Upper lobe of right lung (tissue), 1 donor: ENCODE measurements around the gene FITM1. TPM values are rescaled to one million over a fixed set of nuclear protein-coding genes. Genes with fewer than 3 reads are reported as not detected.

Source experiments
- ATAC-seq: fragments of 200-7000 bp; cut with Tn5 transposase; one replicate; pipeline ENCODE4 v1.9.1; 2020; ENCODE audit warnings: mild to moderate bottlenecking, moderate library complexity
- DNase-seq: peaks from one replicate; pipeline ENCODE4 v3.0.0-alpha.2; 2020
- H3K27ac ChIP-seq: fragments of 200-600 bp; one replicate; pipeline ENCODE4 v1.8.0; 2022
- H3K27me3 ChIP-seq: fragments of 200-600 bp; one replicate; pipeline ENCODE4 v1.8.0; 2022; ENCODE audit warnings: mild to moderate bottlenecking
- H3K36me3 ChIP-seq: fragments of 200-600 bp; one replicate; pipeline ENCODE4 v1.8.0; 2022
- H3K4me1 ChIP-seq: fragments of 200-600 bp; one replicate; pipeline ENCODE4 v1.8.0; 2022
- H3K4me3 ChIP-seq: fragments of 200-600 bp; one replicate; pipeline ENCODE4 v1.8.0; 2022; ENCODE audit warnings: mild to moderate bottlenecking
- H3K9me3 ChIP-seq: fragments of 200-600 bp; one replicate; pipeline ENCODE4 v1.8.0; 2022
- intact Hi-C: fragments of 100-400 bp; cut with DNase I; formaldehyde crosslinking; loops from one replicate; pipeline ENCODE4 v1.11.0; 2022
- total RNA-seq: library from RNA; stranded (reverse); fragmentation: NEBNext Ultra II Directional; extraction: Animal tissue kit (Norgen Biotek cat#: 25700); gene quantifications from one replicate; pipeline ENCODE4 v1.2.1, GENCODE V29; 2021
- TF ChIP-seq, protein P1 (sequence below): fragments of 200-600 bp; IDR thresholded peaks from one replicate; pipeline ENCODE4 v1.8.0; 2022; ENCODE audit warnings: antibody characterized with exemption
- donor health status: DM: no; HTN: yes; CAD: no; lungs with severe emphysema.

The FITM1 gene
- total RNA-seq, 1 donor from 2014 or later = 1.1 TPM

DNA sequence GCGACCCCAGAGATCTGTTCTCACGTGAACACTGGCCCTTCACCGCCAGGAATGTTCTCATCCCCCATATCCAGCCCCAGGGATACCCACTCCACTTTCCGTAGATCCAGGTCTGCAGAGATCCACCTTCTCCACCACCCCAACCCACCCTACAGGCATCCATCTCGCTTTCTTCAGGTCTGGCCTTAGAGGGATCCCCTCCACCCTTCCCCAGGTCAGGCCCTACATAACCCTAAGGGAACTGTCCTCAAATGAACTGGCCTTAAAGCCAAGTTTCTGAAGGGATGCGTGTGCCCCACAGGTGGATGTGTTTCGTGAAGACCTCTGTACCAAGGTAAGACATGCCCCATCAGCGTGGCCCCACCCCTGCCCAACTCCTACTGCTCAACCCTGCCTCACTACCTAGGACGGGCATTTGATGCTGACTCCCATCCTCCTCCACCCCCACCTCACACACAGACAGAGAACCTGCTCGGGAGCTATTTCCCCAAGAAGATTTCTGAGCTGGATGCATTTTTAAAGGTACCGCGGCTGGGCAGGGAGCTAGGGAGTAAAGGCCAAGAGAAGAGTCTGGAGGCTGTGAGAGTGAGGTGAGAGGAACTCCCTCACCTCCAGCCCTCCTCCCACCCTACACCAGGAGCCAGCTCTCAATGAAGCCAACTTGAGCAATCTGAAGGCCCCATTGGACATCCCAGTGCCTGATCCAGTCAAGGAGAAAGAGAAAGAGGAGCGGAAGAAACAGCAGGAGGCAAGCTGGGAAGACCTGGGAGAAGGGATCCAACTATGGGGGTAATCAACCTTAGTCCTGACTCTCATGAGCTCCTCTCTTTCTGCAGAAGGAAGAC, 6.4 kb downstream of the FITM1 start:
- Histone ChIP-seq H3K27ac (peak overlapping the region; percentile 91), H3K27me3 (no peaks in the 10 kb centered on the region), H3K4me1 (peaks cover 30% of the 10 kb centered on the region), H3K9me3 (no peaks in the 10 kb centered on the region), H3K36me3 (peaks cover 21% of the 10 kb centered on the region), H3K4me3 (peak overlapping the region; percentile 99)
- DNase-seq (no peak), ATAC-seq (no peak)
- intact Hi-C loops = no loop called here
- TF ChIP-seq, protein P1, sequence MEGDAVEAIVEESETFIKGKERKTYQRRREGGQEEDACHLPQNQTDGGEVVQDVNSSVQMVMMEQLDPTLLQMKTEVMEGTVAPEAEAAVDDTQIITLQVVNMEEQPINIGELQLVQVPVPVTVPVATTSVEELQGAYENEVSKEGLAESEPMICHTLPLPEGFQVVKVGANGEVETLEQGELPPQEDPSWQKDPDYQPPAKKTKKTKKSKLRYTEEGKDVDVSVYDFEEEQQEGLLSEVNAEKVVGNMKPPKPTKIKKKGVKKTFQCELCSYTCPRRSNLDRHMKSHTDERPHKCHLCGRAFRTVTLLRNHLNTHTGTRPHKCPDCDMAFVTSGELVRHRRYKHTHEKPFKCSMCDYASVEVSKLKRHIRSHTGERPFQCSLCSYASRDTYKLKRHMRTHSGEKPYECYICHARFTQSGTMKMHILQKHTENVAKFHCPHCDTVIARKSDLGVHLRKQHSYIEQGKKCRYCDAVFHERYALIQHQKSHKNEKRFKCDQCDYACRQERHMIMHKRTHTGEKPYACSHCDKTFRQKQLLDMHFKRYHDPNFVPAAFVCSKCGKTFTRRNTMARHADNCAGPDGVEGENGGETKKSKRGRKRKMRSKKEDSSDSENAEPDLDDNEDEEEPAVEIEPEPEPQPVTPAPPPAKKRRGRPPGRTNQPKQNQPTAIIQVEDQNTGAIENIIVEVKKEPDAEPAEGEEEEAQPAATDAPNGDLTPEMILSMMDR = no peak

DNA sequence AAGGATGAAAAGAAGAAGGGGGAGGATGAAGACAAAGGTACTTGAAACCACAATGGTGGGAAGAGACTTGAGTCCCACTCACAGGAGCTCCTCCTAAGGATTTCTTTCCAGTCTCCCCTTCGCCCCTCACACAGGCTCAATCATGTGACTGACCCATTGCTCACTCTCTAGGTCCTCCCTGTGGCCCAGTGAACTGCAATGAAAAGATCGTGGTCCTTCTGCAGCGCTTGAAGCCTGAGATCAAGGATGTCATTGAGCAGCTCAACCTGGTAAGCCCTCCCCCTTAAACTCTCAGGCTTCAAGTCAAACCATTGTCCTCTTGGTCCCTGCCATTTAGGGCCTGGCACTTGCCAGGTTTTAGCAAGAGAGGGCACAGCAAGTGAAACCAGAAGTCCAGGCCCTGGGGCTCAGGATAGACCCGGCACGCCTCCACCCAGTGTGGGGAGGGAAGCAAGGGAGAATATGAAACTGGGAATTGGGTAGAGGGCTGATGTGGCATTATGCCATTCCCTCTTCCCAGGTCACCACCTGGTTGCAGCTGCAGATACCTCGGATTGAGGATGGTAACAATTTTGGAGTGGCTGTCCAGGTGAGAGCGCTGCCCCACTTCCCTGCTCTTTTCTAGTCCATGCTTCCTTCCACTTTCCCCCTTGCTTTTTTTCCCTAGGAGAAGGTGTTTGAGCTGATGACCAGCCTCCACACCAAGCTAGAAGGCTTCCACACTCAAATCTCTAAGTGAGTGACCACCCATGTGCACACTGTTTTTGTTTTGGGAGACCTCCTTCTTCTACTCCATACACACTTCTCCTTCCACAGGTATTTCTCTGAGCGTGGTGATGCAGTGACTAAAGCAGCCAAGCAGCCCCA, 7.3 kb downstream of the FITM1 start:
- intact Hi-C loops = no loop called here
- H3K9me3 ChIP-seq = no peaks in the 10 kb centered on the region
- DNase-seq = no peak
- H3K4me1 ChIP-seq = peaks cover 34% of the 10 kb centered on the region
- H3K4me3 ChIP-seq = no peak overlapping the region
- TF ChIP-seq, protein P1 = no peak
- no peak for ATAC-seq
- peaks cover 21% of the 10 kb centered on the region for H3K36me3 ChIP-seq
- H3K27me3 ChIP-seq = no peaks in the 10 kb centered on the region
- H3K27ac ChIP-seq = peak overlapping the region; percentile 91

DNA sequence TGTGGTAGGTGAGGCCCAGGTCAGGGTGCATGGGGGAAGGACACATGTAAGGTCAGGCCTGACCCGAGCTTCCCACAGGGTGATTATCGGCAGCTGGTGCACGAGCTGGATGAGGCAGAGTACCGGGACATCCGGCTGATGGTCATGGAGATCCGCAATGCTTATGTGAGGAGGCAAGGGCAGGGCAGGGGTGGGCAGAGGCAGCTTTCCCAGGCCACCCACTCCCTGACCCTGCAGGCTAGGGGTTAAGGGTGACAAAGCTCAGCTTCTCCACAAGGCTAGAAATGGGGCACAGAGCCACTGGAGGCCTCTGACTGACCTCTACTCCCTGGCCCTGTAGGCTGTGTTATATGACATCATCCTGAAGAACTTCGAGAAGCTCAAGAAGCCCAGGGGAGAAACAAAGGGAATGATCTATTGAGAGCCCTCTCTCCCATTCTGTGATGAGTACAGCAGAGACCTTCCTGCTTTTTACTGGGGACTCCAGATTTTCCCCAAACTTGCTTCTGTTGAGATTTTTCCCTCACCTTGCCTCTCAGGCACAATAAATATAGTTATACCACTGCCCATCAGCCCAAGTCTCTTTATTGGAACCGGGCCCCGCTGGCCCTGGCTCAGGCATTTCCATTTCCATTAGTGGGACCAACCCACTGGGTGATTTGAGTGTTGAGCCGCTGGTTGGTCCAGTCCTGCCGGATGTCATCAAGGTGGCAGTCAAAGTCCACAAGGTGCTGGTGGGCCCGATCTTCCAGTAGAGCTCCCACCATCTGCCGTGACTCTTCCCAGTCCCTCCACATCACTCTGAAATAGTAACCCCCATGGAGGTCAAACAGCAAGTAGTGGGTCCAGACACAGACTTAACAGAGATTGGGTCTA, 8.2 kb downstream of the FITM1 start:
- Histone ChIP-seq H3K9me3 (no peaks in the 10 kb centered on the region), H3K27me3 (no peaks in the 10 kb centered on the region), H3K36me3 (peaks cover 28% of the 10 kb centered on the region), H3K27ac (no peak overlapping the region), H3K4me1 (peaks cover 34% of the 10 kb centered on the region), H3K4me3 (no peak overlapping the region)
- intact Hi-C loops = no loop called here
- TF ChIP-seq, protein P1 = no peak
- no peak for DNase-seq
- ATAC-seq = no peak

DNA sequence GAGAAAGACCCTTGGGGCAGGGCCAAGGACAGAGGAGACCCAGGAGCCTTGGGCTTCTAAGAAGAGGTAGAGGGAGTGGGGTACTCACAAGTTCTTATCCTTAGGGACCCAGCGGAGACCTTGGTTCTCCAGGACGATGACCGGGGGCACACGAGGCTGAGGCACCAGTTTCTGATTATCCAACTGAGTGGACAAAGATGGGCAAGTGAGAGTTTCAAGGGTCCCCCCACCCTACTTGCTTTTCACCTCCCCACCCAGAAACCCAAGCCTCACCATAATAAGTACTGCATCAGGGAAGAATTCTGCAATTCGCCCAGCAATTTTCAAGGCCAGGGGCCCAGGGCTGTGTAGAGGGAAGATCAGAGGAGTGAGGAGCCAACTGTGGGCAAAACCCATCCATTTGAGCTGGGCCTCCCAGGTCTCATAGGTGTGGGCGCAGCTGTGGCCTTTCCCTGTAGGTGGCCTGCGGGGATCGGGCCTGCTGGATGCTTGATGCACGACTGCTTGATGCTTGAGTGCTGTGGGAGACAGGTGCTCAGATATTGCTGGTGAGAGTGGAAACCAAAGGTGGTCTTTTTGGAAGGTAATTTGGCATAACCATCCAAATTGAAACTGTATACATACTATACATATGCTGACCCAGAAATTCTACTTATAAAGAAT, 8.9 kb downstream of the FITM1 start:
- Histone ChIP-seq H3K27ac (no peak overlapping the region), H3K36me3 (peaks cover 36% of the 10 kb centered on the region), H3K27me3 (no peaks in the 10 kb centered on the region), H3K4me1 (peaks cover 34% of the 10 kb centered on the region), H3K4me3 (peak overlapping the region; percentile 77), H3K9me3 (no peaks in the 10 kb centered on the region)
- TF ChIP-seq, protein P1 = no peak
- DNase-seq (no peak), ATAC-seq (no peak)
- intact Hi-C loops = no loop called here
